GM12878 (cell line): ENCODE results near the gene C18orf63. TPM values are rescaled to one million over a fixed set of nuclear protein-coding genes. Genes with fewer than 3 reads are reported as not detected.

ENCODE experiments used
- BMI1 ChIP-seq: fragments of 450-650 bp; IDR thresholded peaks from 2 replicates; pipeline ENCODE4 v1.6.1; 2016; ENCODE audit warnings: mild to moderate bottlenecking, moderate library complexity, borderline replicate concordance
- CBX5 ChIP-seq: sonication (generic); IDR thresholded peaks from 2 replicates; pipeline ENCODE4 v1.6.1; 2016; ENCODE audit warnings: low read depth, moderate library complexity, mild to moderate bottlenecking, inconsistent platforms
- CREM ChIP-seq: IDR thresholded peaks from 2 replicates; pipeline ENCODE4 v1.6.1; 2014; ENCODE audit warnings: antibody characterized with exemption, low read depth
- DPF2 ChIP-seq: fragments of 450-650 bp; IDR thresholded peaks from 2 replicates; pipeline ENCODE4 v1.6.1; 2017; ENCODE audit warnings: mild to moderate bottlenecking
- POLR2AphosphoS2 ChIP-seq: IDR thresholded peaks from 2 replicates; pipeline ENCODE4 v1.6.1; 2011; ENCODE audit warnings: low read depth, mild to moderate bottlenecking, low read length, improper control_type of control experiment, moderate library complexity
- POLR2AphosphoS5 ChIP-seq: IDR thresholded peaks from 2 replicates; pipeline ENCODE4 v1.6.1; 2011; ENCODE audit warnings: mild to moderate bottlenecking, low read length, inconsistent platforms
- SPI1 ChIP-seq: IDR thresholded peaks from 2 replicates; pipeline ENCODE4 v1.6.1; 2011; ENCODE audit warnings: low read depth, mild to moderate bottlenecking, low read length, moderate library complexity, borderline replicate concordance; ENCODE audit not compliant: insufficient read depth
- ZNF384 ChIP-seq: IDR thresholded peaks from 2 replicates; pipeline ENCODE4 v1.6.1; 2012; ENCODE audit warnings: low read depth, mild to moderate bottlenecking, low read length, improper control_type of control experiment, borderline replicate concordance
- polyA plus RNA-seq, 11 experiments: library from polyadenylated mRNA; depleted of rRNA in 4 of 11; unstranded in 6 of 11; stranded (reverse) in 5 of 11; fragments of >200 nt; fragmentation: Nextera tagmentation in 4 of 11; fragmentation: Illumina TruSeq in 1 of 11; extraction: Ambion mirVana in 4 of 11; extraction: Trizol in 1 of 11; gene quantifications; 1 replicate in 1 of 11; 2 replicates in 10 of 11; pipeline versions ENCODE4 v1.2.1 to v1.2.3, GENCODE V29; 2011 to 2016; ENCODE audit warnings: inconsistent platforms in 2 of 11, missing spikeins in 2 of 11, low read depth in 1 of 11
- total RNA-seq, 4 experiments: library from RNA; depleted of rRNA in 3 of 4; stranded (reverse); fragments of >200 nt in 3 of 4; fragmentation: Illumina TruSeq in 1 of 4; extraction: Trizol in 1 of 4; gene quantifications; 2 replicates each; pipeline versions ENCODE4 v1.2.1 to v1.2.3, GENCODE V29; 2013 to 2021
- TF ChIP-seq, protein P1 (sequence below): fragments of 450-650 bp; IDR thresholded peaks from 2 replicates; pipeline ENCODE4 v1.6.1; 2016; ENCODE audit warnings: mild to moderate bottlenecking, moderate library complexity, borderline replicate concordance
- TF ChIP-seq, protein P2 (sequence below), 3 experiments: IDR thresholded peaks in 2 of 3; conservative IDR thresholded peaks in 1 of 3; 2 replicates each; pipeline ENCODE4 v1.5.1; 2011; ENCODE audit warnings: low read depth in 3 of 3, low read length in 3 of 3, mild to moderate bottlenecking in 3 of 3, control low read depth in 2 of 3, moderate library complexity in 2 of 3, inconsistent platforms in 1 of 3, mixed read lengths in 1 of 3; ENCODE audit not compliant: control insufficient read depth in 2 of 3, insufficient read depth in 1 of 3; ENCODE audit errors: extremely low read depth in 1 of 3
- TF ChIP-seq, protein P3 (sequence below): fragments of 450-650 bp; IDR thresholded peaks from 2 replicates; pipeline ENCODE4 v1.6.1; 2018; ENCODE audit warnings: borderline replicate concordance, mild to moderate bottlenecking; ENCODE audit not compliant: partially characterized antibody
- TF ChIP-seq, protein P4 (sequence below): fragments of 450-650 bp; formaldehyde crosslinking; IDR thresholded peaks from 2 replicates; pipeline ENCODE4 v1.5.0; 2022; ENCODE audit warnings: mild to moderate bottlenecking, missing genetic modification characterization

The C18orf63 gene
- total and polyA plus RNA-seq, 10 of the 15 experiments (the other 5 are each of a cell fraction or from before 2014, with no cell fraction given): not detected

DNA sequence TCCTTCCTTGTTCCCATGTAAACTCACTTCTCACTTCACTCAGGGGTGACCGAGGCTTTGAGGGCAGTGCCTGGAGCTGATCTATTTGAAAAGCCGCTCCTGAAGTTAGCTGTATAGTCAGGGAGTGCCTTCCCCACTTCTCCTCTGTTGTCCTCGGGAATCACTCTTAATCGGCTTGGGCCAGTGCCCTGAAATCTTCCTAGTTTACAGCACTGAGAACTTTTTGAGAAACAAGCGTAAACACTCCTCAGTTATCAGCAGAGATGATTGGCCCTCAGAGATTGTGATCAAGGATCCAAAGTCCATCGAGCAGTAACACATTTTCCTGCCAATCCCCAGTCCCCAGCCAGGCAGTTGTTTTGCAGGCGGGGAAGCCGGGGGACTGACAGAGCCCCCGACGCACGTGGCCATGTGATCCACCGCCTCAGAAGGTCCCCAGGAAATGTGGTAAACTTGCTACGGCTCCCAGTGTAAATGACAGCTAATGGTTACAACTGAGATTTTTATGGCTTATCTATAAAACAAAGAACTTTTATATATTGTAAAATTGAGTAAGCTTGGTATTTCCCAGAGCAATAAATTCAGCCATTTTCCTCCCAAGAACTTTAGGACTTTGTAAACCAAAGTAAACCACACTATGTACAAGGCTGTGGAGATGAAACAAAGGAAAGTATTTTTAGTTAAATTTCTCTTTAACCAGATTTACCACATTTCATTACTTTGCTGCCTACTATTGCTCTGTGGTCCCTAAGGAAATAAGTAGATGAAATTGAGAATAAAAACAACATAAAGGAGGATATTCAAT, 53.5 kb downstream of the C18orf63 start (continued):
- no peak for TF ChIP-seq BMI1
- TF ChIP-seq SPI1: no peak
- TF ChIP-seq, protein P1, sequence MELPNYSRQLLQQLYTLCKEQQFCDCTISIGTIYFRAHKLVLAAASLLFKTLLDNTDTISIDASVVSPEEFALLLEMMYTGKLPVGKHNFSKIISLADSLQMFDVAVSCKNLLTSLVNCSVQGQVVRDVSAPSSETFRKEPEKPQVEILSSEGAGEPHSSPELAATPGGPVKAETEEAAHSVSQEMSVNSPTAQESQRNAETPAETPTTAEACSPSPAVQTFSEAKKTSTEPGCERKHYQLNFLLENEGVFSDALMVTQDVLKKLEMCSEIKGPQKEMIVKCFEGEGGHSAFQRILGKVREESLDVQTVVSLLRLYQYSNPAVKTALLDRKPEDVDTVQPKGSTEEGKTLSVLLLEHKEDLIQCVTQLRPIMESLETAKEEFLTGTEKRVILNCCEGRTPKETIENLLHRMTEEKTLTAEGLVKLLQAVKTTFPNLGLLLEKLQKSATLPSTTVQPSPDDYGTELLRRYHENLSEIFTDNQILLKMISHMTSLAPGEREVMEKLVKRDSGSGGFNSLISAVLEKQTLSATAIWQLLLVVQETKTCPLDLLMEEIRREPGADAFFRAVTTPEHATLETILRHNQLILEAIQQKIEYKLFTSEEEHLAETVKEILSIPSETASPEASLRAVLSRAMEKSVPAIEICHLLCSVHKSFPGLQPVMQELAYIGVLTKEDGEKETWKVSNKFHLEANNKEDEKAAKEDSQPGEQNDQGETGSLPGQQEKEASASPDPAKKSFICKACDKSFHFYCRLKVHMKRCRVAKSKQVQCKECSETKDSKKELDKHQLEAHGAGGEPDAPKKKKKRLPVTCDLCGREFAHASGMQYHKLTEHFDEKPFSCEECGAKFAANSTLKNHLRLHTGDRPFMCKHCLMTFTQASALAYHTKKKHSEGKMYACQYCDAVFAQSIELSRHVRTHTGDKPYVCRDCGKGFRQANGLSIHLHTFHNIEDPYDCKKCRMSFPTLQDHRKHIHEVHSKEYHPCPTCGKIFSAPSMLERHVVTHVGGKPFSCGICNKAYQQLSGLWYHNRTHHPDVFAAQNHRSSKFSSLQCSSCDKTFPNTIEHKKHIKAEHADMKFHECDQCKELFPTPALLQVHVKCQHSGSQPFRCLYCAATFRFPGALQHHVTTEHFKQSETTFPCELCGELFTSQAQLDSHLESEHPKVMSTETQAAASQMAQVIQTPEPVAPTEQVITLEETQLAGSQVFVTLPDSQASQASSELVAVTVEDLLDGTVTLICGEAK: no peak
- TF ChIP-seq, protein P2, sequence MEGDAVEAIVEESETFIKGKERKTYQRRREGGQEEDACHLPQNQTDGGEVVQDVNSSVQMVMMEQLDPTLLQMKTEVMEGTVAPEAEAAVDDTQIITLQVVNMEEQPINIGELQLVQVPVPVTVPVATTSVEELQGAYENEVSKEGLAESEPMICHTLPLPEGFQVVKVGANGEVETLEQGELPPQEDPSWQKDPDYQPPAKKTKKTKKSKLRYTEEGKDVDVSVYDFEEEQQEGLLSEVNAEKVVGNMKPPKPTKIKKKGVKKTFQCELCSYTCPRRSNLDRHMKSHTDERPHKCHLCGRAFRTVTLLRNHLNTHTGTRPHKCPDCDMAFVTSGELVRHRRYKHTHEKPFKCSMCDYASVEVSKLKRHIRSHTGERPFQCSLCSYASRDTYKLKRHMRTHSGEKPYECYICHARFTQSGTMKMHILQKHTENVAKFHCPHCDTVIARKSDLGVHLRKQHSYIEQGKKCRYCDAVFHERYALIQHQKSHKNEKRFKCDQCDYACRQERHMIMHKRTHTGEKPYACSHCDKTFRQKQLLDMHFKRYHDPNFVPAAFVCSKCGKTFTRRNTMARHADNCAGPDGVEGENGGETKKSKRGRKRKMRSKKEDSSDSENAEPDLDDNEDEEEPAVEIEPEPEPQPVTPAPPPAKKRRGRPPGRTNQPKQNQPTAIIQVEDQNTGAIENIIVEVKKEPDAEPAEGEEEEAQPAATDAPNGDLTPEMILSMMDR (IDR thresholded peaks at IDR 0.05 in 2 of 3, conservative IDR thresholded peaks at IDR 0.05 in 1 of 3; ENCODE audit: control insufficient read depth in 2 of 3, extremely low read depth in 1 of 3, insufficient read depth in 1 of 3, low read depth in 3 of 3, low read length in 3 of 3): no peak
- TF ChIP-seq, protein P3, sequence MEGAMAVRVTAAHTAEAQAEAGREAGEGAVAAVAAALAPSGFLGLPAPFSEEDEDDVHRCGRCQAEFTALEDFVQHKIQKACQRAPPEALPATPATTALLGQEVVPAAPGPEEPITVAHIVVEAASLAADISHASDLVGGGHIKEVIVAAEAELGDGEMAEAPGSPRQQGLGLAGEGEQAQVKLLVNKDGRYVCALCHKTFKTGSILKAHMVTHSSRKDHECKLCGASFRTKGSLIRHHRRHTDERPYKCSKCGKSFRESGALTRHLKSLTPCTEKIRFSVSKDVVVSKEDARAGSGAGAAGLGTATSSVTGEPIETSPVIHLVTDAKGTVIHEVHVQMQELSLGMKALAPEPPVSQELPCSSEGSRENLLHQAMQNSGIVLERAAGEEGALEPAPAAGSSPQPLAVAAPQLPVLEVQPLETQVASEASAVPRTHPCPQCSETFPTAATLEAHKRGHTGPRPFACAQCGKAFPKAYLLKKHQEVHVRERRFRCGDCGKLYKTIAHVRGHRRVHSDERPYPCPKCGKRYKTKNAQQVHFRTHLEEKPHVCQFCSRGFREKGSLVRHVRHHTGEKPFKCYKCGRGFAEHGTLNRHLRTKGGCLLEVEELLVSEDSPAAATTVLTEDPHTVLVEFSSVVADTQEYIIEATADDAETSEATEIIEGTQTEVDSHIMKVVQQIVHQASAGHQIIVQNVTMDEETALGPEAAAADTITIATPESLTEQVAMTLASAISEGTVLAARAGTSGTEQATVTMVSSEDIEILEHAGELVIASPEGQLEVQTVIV: no peak
- no peak for TF ChIP-seq CBX5
- TF ChIP-seq, protein P4, sequence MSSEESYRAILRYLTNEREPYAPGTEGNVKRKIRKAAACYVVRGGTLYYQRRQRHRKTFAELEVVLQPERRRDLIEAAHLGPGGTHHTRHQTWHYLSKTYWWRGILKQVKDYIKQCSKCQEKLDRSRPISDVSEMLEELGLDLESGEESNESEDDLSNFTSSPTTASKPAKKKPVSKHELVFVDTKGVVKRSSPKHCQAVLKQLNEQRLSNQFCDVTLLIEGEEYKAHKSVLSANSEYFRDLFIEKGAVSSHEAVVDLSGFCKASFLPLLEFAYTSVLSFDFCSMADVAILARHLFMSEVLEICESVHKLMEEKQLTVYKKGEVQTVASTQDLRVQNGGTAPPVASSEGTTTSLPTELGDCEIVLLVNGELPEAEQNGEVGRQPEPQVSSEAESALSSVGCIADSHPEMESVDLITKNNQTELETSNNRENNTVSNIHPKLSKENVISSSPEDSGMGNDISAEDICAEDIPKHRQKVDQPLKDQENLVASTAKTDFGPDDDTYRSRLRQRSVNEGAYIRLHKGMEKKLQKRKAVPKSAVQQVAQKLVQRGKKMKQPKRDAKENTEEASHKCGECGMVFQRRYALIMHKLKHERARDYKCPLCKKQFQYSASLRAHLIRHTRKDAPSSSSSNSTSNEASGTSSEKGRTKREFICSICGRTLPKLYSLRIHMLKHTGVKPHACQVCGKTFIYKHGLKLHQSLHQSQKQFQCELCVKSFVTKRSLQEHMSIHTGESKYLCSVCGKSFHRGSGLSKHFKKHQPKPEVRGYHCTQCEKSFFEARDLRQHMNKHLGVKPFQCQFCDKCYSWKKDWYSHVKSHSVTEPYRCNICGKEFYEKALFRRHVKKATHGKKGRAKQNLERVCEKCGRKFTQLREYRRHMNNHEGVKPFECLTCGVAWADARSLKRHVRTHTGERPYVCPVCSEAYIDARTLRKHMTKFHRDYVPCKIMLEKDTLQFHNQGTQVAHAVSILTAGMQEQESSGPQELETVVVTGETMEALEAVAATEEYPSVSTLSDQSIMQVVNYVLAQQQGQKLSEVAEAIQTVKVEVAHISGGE (CRISPR knock-in tag): no peak
- no peak for TF ChIP-seq ZNF384
- no peak for TF ChIP-seq DPF2
- no peak for TF ChIP-seq CREM
- TF ChIP-seq POLR2AphosphoS5: no peak
- TF ChIP-seq POLR2AphosphoS2: no peak
